Erythroblast (primary cell): ENCODE results near the gene BTN3A1.

Source experiments
- GATA1 ChIP-seq: IDR thresholded peaks from 2 replicates; pipeline ENCODE4 v1.6.1; 2011; ENCODE audit warnings: low read depth, mild to moderate bottlenecking, control low read depth, low read length, moderate library complexity
- POLR2A ChIP-seq: IDR thresholded peaks from 2 replicates; pipeline ENCODE4 v1.6.1; 2011; ENCODE audit warnings: mild to moderate bottlenecking, low read length

DNA sequence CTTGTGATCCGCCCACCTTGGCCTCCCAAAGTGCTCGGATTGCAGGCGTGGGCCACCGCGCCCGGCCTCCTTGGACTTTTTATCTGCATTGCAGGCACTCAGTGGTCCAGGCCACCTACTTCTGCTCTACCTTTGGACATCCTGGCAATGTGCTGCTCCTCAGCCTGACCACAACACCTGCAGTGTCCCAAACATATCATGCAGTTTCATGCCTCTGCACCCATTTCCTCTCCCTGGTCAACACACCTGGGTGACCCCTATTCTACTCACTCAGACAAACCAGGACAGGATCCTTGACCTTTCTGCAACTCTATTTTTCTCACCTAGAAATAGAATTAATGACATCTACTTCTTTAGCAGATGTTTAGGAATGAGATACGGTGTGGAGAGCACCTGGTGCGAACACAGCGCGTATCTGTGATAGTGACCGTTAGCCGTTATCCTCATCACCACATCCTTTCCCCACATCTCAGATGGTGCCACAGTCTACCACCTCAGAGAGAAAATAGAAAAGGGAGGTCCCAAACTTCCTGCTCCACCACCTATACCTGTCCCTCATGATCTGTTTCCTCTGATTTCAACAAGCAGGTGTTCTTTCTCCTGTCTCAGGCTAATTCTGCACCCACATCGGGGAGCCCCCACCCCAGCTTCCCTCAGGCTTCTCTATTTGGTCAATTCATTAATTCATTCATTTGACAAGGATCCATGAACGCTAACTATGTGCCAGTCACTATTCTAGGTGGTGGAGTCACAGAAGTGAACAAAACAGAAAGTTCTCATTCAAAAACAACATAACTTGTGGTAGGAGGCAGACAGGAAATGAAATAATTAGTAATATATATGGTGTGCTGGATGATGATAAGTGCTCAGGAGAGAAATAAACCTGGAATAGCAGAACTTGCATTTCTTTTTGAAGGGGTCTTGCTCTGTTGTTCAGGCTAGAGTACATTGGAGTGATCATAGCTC, 41.3 kb upstream of the BTN3A1 start:
- TF ChIP-seq POLR2A = no peak
- TF ChIP-seq GATA1 = no peak
